Mammary epithelial cell (primary cell): ENCODE data around the gene CEBPE.

Experiments used
- CTCF ChIP-seq, 2 donors: IDR thresholded peaks in 1 of 2; conservative IDR thresholded peaks in 1 of 2; 2 replicates each; pipeline ENCODE4 v1.5.1; 2011 to 2012; ENCODE audit warnings: inconsistent platforms in 2 of 2, low read length in 2 of 2, mild to moderate bottlenecking in 2 of 2, control low read depth in 1 of 2, low read depth in 1 of 2; ENCODE audit not compliant: insufficient read depth in 1 of 2; ENCODE audit errors: extremely low read depth in 1 of 2
- EZH2 ChIP-seq: IDR thresholded peaks from 2 replicates; pipeline ENCODE4 v1.6.1; 2012; ENCODE audit warnings: low read length, inconsistent platforms, borderline replicate concordance

- no peak for TF ChIP-seq EZH2
- no peak for TF ChIP-seq CTCF (conservative IDR thresholded peaks at IDR 0.05 in 1 of 2, IDR thresholded peaks at IDR 0.05 in 1 of 2; ENCODE audit: extremely low read depth in 1 of 2, insufficient read depth in 1 of 2, low read depth in 1 of 2, low read length in 2 of 2)
These were observed 15.5 kb downstream of the CEBPE start for GRCh38 chr14:23103581-23103980.
